ENCODE measurements around the gene HGD. TPM values are rescaled to one million over a fixed set of nuclear protein-coding genes. Genes with fewer than 3 reads are reported as not detected.
"Not testable (repeated sequence)": the region's sequence is repeated elsewhere in the genome, so short reads cannot be mapped to it uniquely, and the experiment has no call there.

The HGD gene
- total RNA-seq, 4 donors from 2014 or later: not detected

GRCh38 chr3:120678331-120678947, 3.6 kb downstream of the HGD start:
- Histone ChIP-seq H3K36me3 (no peaks in the 10 kb centered on the region), H3K4me3 (peak overlapping the region in 1 of 4 donors; percentile 11), H3K27me3 (no peaks in the 10 kb centered on the region), H3K27ac (peak overlapping the region in 1 of 4 donors; percentile 33), H3K4me1 (peaks cover 0 to 15% (median 5%) of the 10 kb centered on the region in 4 donors), H3K9me3 (no peaks in the 10 kb centered on the region)
- DNase-seq (ENCODE audit: low spot score in 2 of 2): peak in 1 of 2 donors; percentile 26
- no peak for TF ChIP-seq POLR2A (IDR thresholded peaks at IDR 0.05)
- TF ChIP-seq CTCF (IDR thresholded peaks at IDR 0.05): no peak
- peak in 1 of 2 donors; percentile 30 for TF ChIP-seq EP300 (IDR thresholded peaks at IDR 0.05)
- WGBS, 2 donors: 9 to 14% methylated on average over 6 of the region's 6 CpGs

- not testable (repeated sequence) for H3K9me3 ChIP-seq; H3K27me3 ChIP-seq; H3K4me3 ChIP-seq; H3K36me3 ChIP-seq; DNase-seq (ENCODE audit: low spot score in 2 of 2); H3K27ac ChIP-seq
- 82 to 84% methylated on average over 7 of the region's 7 CpGs for WGBS, 2 donors
- H3K4me1 ChIP-seq: peaks cover 0 to 15% (median 5%) of the 10 kb centered on the region in 4 donors
These were observed 4.8 kb downstream of the HGD start for GRCh38 chr3:120677193-120677592.

GRCh38 chr3:120673116-120673515, 8.9 kb downstream of the HGD start:
- TF ChIP-seq CTCF (IDR thresholded peaks at IDR 0.05) (no peak), EP300 (IDR thresholded peaks at IDR 0.05) (no peak), POLR2A (IDR thresholded peaks at IDR 0.05) (no peak)
- WGBS, 2 donors: 50 to 84% methylated on average over 2 of the region's 2 CpGs

GRCh38 chr3:120670576-120670975, 11.5 kb downstream of the HGD start:
- 68 to 77% methylated on average over 2 of the region's 2 CpGs for WGBS, 2 donors
- Histone ChIP-seq H3K4me3 (no peak overlapping the region), H3K4me1 (no peaks in the 10 kb centered on the region), H3K27me3 (no peaks in the 10 kb centered on the region), H3K36me3 (no peaks in the 10 kb centered on the region), H3K27ac (no peak overlapping the region), H3K9me3 (no peaks in the 10 kb centered on the region)
- no peak for DNase-seq (ENCODE audit: low spot score in 2 of 2)
- TF ChIP-seq EP300 (IDR thresholded peaks at IDR 0.05) (no peak), CTCF (IDR thresholded peaks at IDR 0.05) (no peak)

More at GRCh38 chr3:120673116-120673515, 8.9 kb downstream of the HGD start:
- H3K4me1 ChIP-seq: peaks cover 0 to 3% (median under 1%) of the 10 kb centered on the region in 4 donors
- H3K27ac ChIP-seq: no peak overlapping the region
- H3K9me3 ChIP-seq: no peaks in the 10 kb centered on the region
- no peak overlapping the region for H3K4me3 ChIP-seq
- no peak for DNase-seq (ENCODE audit: low spot score in 2 of 2)
- H3K27me3 ChIP-seq: no peaks in the 10 kb centered on the region
- no peaks in the 10 kb centered on the region for H3K36me3 ChIP-seq

GRCh38 chr3:120664926-120665325, 17.1 kb downstream of the HGD start:
- Histone ChIP-seq H3K4me1 (no peaks in the 10 kb centered on the region), H3K9me3 (no peaks in the 10 kb centered on the region), H3K36me3 (no peaks in the 10 kb centered on the region), H3K4me3 (no peak overlapping the region), H3K27ac (no peak overlapping the region), H3K27me3 (no peaks in the 10 kb centered on the region)
- DNase-seq (ENCODE audit: low spot score in 2 of 2): no peak
- TF ChIP-seq EP300 (IDR thresholded peaks at IDR 0.05): no peak
- TF ChIP-seq POLR2A (IDR thresholded peaks at IDR 0.05): no peak
- no peak for TF ChIP-seq CTCF (IDR thresholded peaks at IDR 0.05)

- Histone ChIP-seq H3K36me3 (no peaks in the 10 kb centered on the region), H3K4me3 (no peak overlapping the region), H3K27ac (no peak overlapping the region), H3K9me3 (no peaks in the 10 kb centered on the region), H3K4me1 (no peaks in the 10 kb centered on the region), H3K27me3 (no peaks in the 10 kb centered on the region)
- 63 to 73% methylated on average over 5 of the region's 5 CpGs for WGBS, 2 donors
- no peak for TF ChIP-seq POLR2A (IDR thresholded peaks at IDR 0.05)
- TF ChIP-seq EP300 (IDR thresholded peaks at IDR 0.05): no peak
- no peak for TF ChIP-seq CTCF (IDR thresholded peaks at IDR 0.05)
- DNase-seq (ENCODE audit: low spot score in 2 of 2): no peak
These were observed 20.1 kb downstream of the HGD start for GRCh38 chr3:120661945-120662344.
